Mesothelial cell of epicardium (in vitro differentiated cells): ENCODE results near the gene STRIP2. TPM values are rescaled to one million over a fixed set of nuclear protein-coding genes. Genes with fewer than 3 reads are reported as not detected.
"Not testable (repeated sequence)": the region's sequence is repeated elsewhere in the genome, so short reads cannot be mapped to it uniquely, and the experiment has no call there.

Experiments
- DNase-seq, 2 experiments: peaks; one replicate each; pipeline ENCODE4 v3.0.0; 2021; ENCODE audit warnings: low spot score in 2 of 2; ENCODE audit not compliant: unreplicated experiment in 2 of 2
- H3K27ac Mint-ChIP-seq: 2 replicates; pipeline ENCODE4 v1.8.0; 2021; ENCODE audit warnings: mixed read lengths
- H3K27me3 Mint-ChIP-seq: 2 replicates; pipeline ENCODE4 v1.8.0; 2021; ENCODE audit warnings: low read depth, mixed read lengths
- H3K36me3 Mint-ChIP-seq: 2 replicates; pipeline ENCODE4 v1.8.0; 2021; ENCODE audit warnings: mixed read lengths
- H3K4me1 Mint-ChIP-seq: 2 replicates; pipeline ENCODE4 v1.8.0; 2021; ENCODE audit warnings: mixed read lengths
- H3K4me3 Mint-ChIP-seq: 2 replicates; pipeline ENCODE4 v1.8.0; 2021; ENCODE audit warnings: mild to moderate bottlenecking, moderate library complexity, mixed read lengths
- H3K9me3 Mint-ChIP-seq: 2 replicates; pipeline ENCODE4 v1.8.0; 2021; ENCODE audit warnings: mixed read lengths
- CTCF ChIP-seq: fragments of 200-600 bp; sonication (generic); IDR thresholded peaks from one replicate; pipeline ENCODE4 v1.5.0; 2021; ENCODE audit warnings: antibody characterized with exemption; ENCODE audit not compliant: unreplicated experiment
- total RNA-seq: library from RNA; stranded (reverse); gene quantifications from 3 replicates; pipeline ENCODE4 v1.2.1, GENCODE V29; 2021

STRIP2 gene
- total RNA-seq, 1 donor from 2014 or later: 1.8 TPM

- H3K36me3 Mint-ChIP-seq: peaks cover 12% of the 10 kb centered on the region
- no peaks in the 10 kb centered on the region for H3K27me3 Mint-ChIP-seq
- no peaks in the 10 kb centered on the region for H3K4me1 Mint-ChIP-seq
- H3K27ac Mint-ChIP-seq: no peak overlapping the region
- no peak overlapping the region for H3K4me3 Mint-ChIP-seq
- DNase-seq: no peak
- H3K9me3 Mint-ChIP-seq: peaks cover 6% of the 10 kb centered on the region
- no peak for TF ChIP-seq CTCF
Measured at GRCh38 chr7:129443612-129444011, 9.4 kb downstream of the STRIP2 start.

DNA sequence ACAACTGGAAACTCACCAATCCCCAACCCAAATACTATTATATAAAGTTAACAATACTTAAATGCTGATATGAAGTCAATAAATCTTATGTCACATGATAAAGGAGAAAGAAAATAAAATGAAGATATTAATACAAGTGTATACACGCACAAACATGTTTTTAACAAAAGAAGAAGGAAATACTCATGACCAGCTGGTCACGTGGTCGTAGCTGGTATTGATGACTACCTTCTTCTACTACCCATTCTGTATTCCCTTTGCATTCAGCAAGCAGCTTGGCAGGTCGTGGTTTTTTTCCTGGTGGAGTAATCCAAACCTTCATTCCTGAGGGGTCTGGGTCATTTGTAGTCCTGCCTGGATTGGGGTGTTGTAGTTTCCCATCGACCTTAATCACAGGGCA is 10.5 kb downstream of the STRIP2 start:
- DNase-seq, H3K4me1 Mint-ChIP-seq, H3K27ac Mint-ChIP-seq, H3K27me3 Mint-ChIP-seq, H3K4me3 Mint-ChIP-seq: not testable (repeated sequence)
- peaks cover 16% of the 10 kb centered on the region for H3K9me3 Mint-ChIP-seq
- H3K36me3 Mint-ChIP-seq: peaks cover 22% of the 10 kb centered on the region

GRCh38 chr7:129446925-129447324 is 12.7 kb downstream of the STRIP2 start:
- not testable (repeated sequence) for H3K27me3 Mint-ChIP-seq, H3K4me3 Mint-ChIP-seq, H3K4me1 Mint-ChIP-seq, DNase-seq, H3K27ac Mint-ChIP-seq
- Mint-ChIP-seq H3K36me3 (peaks cover 23% of the 10 kb centered on the region), H3K9me3 (peaks cover 18% of the 10 kb centered on the region)

DNA sequence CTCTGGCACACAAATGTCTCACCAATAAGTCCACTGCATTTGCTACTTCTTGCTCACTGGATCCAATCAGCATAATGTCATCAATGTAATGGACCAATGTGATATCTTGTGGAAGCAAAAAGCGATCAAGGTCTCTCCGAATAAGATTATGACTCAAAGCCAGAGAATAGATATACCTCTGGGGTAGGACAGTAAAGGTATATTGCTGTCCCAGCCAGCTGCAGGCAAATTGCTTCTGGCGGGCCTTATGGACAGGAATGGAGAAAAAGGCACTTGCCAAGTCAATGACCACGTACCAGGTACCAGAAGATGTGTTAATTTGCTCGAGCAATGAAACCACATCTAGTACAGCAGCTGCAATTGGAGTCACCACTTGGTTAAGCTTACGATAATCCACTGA is 13.2 kb downstream of the STRIP2 start:
- H3K27ac Mint-ChIP-seq: not testable (repeated sequence)
- peaks cover 23% of the 10 kb centered on the region for H3K36me3 Mint-ChIP-seq

GRCh38 chr7:129448608-129449007 is 14.4 kb downstream of the STRIP2 start:
- peaks cover 18% of the 10 kb centered on the region for H3K9me3 Mint-ChIP-seq
- H3K4me1 Mint-ChIP-seq, H3K4me3 Mint-ChIP-seq, H3K27me3 Mint-ChIP-seq, H3K27ac Mint-ChIP-seq, DNase-seq: not testable (repeated sequence)
- H3K36me3 Mint-ChIP-seq: peaks cover 23% of the 10 kb centered on the region

More for the DNA sequence above, 13.2 kb downstream of the STRIP2 start:
- not testable (repeated sequence) for H3K4me3 Mint-ChIP-seq, H3K4me1 Mint-ChIP-seq, H3K27me3 Mint-ChIP-seq, DNase-seq
- peaks cover 18% of the 10 kb centered on the region for H3K9me3 Mint-ChIP-seq

- Mint-ChIP-seq H3K9me3 (peaks cover 18% of the 10 kb centered on the region), H3K27me3 (no peaks in the 10 kb centered on the region), H3K36me3 (peaks cover 23% of the 10 kb centered on the region), H3K4me3 (no peak overlapping the region), H3K4me1 (no peaks in the 10 kb centered on the region), H3K27ac (no peak overlapping the region)
- TF ChIP-seq CTCF: no peak
- DNase-seq: no peak
Measured at GRCh38 chr7:129450295-129450694, 16.1 kb downstream of the STRIP2 start.

GRCh38 chr7:129452589-129453231 is 18.5 kb downstream of the STRIP2 start:
- H3K36me3 Mint-ChIP-seq: peaks cover 14% of the 10 kb centered on the region
- no peaks in the 10 kb centered on the region for H3K4me1 Mint-ChIP-seq
- no peak overlapping the region for H3K4me3 Mint-ChIP-seq
- TF ChIP-seq CTCF: no peak
- DNase-seq: no peak
- H3K9me3 Mint-ChIP-seq: peaks cover 14% of the 10 kb centered on the region
- H3K27ac Mint-ChIP-seq: no peak overlapping the region
- H3K27me3 Mint-ChIP-seq: no peaks in the 10 kb centered on the region
